ENCODE results near the gene ZNF441.

DNA sequence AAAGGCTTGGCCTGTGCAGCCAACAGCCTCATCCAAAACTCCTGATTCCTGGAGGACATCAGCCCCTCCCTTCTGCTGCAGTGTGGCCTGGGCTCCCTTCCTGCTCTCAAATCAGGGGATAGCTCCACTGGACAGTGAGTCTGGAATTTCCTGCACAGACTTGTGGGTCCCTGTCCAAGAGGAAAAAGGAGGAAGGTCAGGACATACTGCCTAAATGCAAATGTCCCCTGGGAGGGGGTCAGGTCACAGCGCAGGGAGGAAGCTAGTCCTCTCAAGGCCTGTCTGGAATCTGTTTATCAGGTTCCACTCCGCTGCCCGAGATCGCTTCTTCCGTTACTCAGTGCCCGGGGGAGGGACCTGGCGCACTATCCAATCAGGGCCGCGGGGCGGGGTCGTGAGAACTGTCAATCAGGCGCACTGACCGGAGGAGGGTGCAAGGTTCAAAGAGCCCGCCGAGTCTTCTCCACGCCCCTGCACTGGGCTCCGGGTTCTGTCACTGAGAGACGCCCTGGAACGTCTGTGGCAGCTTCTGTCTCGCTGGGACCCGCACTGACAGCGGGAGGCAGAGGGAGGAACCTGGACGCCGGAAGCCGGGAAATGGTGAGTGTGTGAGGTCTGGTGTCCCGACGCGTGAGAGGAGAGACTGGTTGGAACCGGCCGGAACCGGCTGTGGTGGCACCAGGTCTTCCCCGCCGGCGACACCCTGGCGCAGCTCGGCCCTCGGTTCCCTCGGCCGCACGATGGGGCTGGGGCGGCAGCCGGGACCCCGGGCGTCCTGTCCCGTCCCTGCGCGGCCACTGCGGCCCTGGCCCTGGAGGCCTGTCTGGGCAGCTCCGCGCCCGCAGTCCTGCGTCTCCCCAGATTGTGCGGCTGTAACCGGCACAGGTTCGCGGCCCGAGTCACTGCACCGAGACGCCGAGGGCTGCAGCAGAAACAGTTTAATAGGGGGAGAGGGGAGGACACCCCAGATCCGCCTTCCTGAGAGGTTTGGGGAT is at the start of gene ZNF441:
- TF ChIP-seq, protein P1, sequence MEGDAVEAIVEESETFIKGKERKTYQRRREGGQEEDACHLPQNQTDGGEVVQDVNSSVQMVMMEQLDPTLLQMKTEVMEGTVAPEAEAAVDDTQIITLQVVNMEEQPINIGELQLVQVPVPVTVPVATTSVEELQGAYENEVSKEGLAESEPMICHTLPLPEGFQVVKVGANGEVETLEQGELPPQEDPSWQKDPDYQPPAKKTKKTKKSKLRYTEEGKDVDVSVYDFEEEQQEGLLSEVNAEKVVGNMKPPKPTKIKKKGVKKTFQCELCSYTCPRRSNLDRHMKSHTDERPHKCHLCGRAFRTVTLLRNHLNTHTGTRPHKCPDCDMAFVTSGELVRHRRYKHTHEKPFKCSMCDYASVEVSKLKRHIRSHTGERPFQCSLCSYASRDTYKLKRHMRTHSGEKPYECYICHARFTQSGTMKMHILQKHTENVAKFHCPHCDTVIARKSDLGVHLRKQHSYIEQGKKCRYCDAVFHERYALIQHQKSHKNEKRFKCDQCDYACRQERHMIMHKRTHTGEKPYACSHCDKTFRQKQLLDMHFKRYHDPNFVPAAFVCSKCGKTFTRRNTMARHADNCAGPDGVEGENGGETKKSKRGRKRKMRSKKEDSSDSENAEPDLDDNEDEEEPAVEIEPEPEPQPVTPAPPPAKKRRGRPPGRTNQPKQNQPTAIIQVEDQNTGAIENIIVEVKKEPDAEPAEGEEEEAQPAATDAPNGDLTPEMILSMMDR (tag by site-specific recombination; IDR thresholded peaks at IDR 0.05), result no peak
- no peak for TF ChIP-seq WT1 (tag by site-specific recombination; IDR thresholded peaks at IDR 0.05)
- no peak for TF ChIP-seq ZNF133 (tag by site-specific recombination; IDR thresholded peaks at IDR 0.05)
- TF ChIP-seq ZNF121 (tag by site-specific recombination; IDR thresholded peaks at IDR 0.05), result no peak
- TF ChIP-seq, protein P2, sequence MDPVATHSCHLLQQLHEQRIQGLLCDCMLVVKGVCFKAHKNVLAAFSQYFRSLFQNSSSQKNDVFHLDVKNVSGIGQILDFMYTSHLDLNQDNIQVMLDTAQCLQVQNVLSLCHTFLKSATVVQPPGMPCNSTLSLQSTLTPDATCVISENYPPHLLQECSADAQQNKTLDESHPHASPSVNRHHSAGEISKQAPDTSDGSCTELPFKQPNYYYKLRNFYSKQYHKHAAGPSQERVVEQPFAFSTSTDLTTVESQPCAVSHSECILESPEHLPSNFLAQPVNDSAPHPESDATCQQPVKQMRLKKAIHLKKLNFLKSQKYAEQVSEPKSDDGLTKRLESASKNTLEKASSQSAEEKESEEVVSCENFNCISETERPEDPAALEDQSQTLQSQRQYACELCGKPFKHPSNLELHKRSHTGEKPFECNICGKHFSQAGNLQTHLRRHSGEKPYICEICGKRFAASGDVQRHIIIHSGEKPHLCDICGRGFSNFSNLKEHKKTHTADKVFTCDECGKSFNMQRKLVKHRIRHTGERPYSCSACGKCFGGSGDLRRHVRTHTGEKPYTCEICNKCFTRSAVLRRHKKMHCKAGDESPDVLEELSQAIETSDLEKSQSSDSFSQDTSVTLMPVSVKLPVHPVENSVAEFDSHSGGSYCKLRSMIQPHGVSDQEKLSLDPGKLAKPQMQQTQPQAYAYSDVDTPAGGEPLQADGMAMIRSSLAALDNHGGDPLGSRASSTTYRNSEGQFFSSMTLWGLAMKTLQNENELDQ (tag by site-specific recombination; IDR thresholded peaks at IDR 0.05; ENCODE audit: low read depth), result no peak

Data from HEK293 (cell line).